Right lobe of liver (tissue), 6 donors: ENCODE measurements around the gene CLDN18. TPM values are rescaled to one million over a fixed set of nuclear protein-coding genes. Genes with fewer than 3 reads are reported as not detected.

Source experiments
- ATAC-seq, 4 donors: fragments of 200-7000 bp; cut with Tn5 transposase; one replicate each; pipeline ENCODE4 v1.9.1; 2020; ENCODE audit warnings: mild to moderate bottlenecking in 4 of 4, moderate library complexity in 4 of 4
- DNase-seq, 3 donors: peaks; one replicate each; pipeline ENCODE4 v3.0.0-alpha.2; 2020
- H3K27ac ChIP-seq, 3 donors: fragments of 200-600 bp; one replicate each; pipeline ENCODE4 v1.8.0; 2022
- H3K27me3 ChIP-seq, 2 donors: fragments of 200-600 bp; one replicate each; pipeline ENCODE4 v1.8.0; 2022
- H3K36me3 ChIP-seq, 4 donors: fragments of 200-600 bp; sonication (generic) in 1 of 4; one replicate each; pipeline versions ENCODE4 v1.5.1 to v1.8.0; 2017 to 2022; ENCODE audit warnings: control low read depth in 1 of 4
- H3K4me1 ChIP-seq, 4 donors: fragments of 200-600 bp; sonication (generic) in 1 of 4; one replicate each; pipeline versions ENCODE4 v1.5.1 to v1.8.0; 2017 to 2022; ENCODE audit warnings: control low read depth in 1 of 4
- H3K4me3 ChIP-seq, 3 donors: fragments of 200-600 bp; one replicate each; pipeline ENCODE4 v1.8.0; 2022
- H3K9me3 ChIP-seq, 4 donors: fragments of 200-600 bp; sonication (generic) in 1 of 4; one replicate each; pipeline versions ENCODE4 v1.5.1 to v1.8.0; 2017 to 2022; ENCODE audit warnings: control low read depth in 1 of 4
- CTCF ChIP-seq, 4 donors: fragments of 200-600 bp in 3 of 4; fragments of 450-650 bp in 1 of 4; IDR thresholded peaks; one replicate each; pipeline versions ENCODE4 v1.5.1 to v1.8.0; 2016 to 2022; ENCODE audit warnings: antibody characterized with exemption in 4 of 4, mild to moderate bottlenecking in 2 of 4
- POLR2A ChIP-seq: fragments of 450-650 bp; IDR thresholded peaks from one replicate; pipeline ENCODE4 v1.6.1; 2017; ENCODE audit warnings: antibody characterized with exemption, mild to moderate bottlenecking
- WGBS: methylation state at CpG from one replicate; pipeline ENCODE4 v1.1.6; 2018; ENCODE audit warnings: low coverage, low lambda C conversion rate; ENCODE audit not compliant: insufficient coverage; ENCODE audit errors: missing lambda C conversion rate; 5-methylcytosine and 5-hydroxymethylcytosine counted together
- intact Hi-C, 2 donors: fragments of 100-400 bp; cut with DNase I; formaldehyde crosslinking; loops; one replicate each; pipeline versions ENCODE4 v1.11.2 to v1.14.1; 2022
- total RNA-seq, 6 experiments: library from RNA; depleted of rRNA in 2 of 6; stranded (reverse); fragments of >200 nt in 2 of 6; fragmentation: NEBNext Ultra II Directional in 3 of 6; extraction: Animal tissue kit (Norgen Biotek cat#: 25700) in 3 of 6; gene quantifications; one replicate each; pipeline versions ENCODE4 v1.1.0 to v1.2.4, GENCODE V29; 2016 to 2023
- donor health status: DM: no; HTN: yes; CAD: no.
- donor health status: DM: no; HTN: no; CAD: no.
- donor health status: DM: no; HTN: no; CAD: no.
- donor health status: DM: no; HTN: yes; CAD: no.
- donor health status: DM: no; HTN: yes; CAD: no.

The CLDN18 gene
- total RNA-seq, 6 experiments from 2014 or later, result not detected

GRCh38 chr3:138016065-138016464, 6.1 kb downstream of the CLDN18 start:
- DNase-seq, result no peak

GRCh38 chr3:138019281-138020069, 9.5 kb downstream of the CLDN18 start:
- H3K27ac ChIP-seq, result no peak overlapping the region
- TF ChIP-seq POLR2A (no peak), CTCF (IDR thresholded peaks at IDR 0.05) (no peak)
- ATAC-seq (no peak), DNase-seq (no peak)
- no peaks in the 10 kb centered on the region for H3K27me3 ChIP-seq
- no peaks in the 10 kb centered on the region for H3K4me1 ChIP-seq
- intact Hi-C loops, result no loop called here
- WGBS, result 82% methylated on average over 3 of the region's 3 CpGs
- no peak overlapping the region for H3K4me3 ChIP-seq
- no peaks in the 10 kb centered on the region for H3K9me3 ChIP-seq
- no peaks in the 10 kb centered on the region for H3K36me3 ChIP-seq

More at GRCh38 chr3:138016065-138016464, 6.1 kb downstream of the CLDN18 start:
- H3K27me3 ChIP-seq, result no peaks in the 10 kb centered on the region
- no peaks in the 10 kb centered on the region for H3K9me3 ChIP-seq
- intact Hi-C loops, result no loop called here
- H3K4me1 ChIP-seq, result no peaks in the 10 kb centered on the region
- H3K4me3 ChIP-seq, result no peak overlapping the region
- no peak for TF ChIP-seq CTCF (IDR thresholded peaks at IDR 0.05)
- TF ChIP-seq POLR2A, result no peak
- H3K27ac ChIP-seq, result no peak overlapping the region
- no peaks in the 10 kb centered on the region for H3K36me3 ChIP-seq
- no peak for ATAC-seq
- 64% methylated on average over 2 of the region's 2 CpGs for WGBS

GRCh38 chr3:138023754-138024153, 13.8 kb downstream of the CLDN18 start:
- 58% methylated on average over 4 of the region's 4 CpGs for WGBS
- no peak for DNase-seq
- no peaks in the 10 kb centered on the region for H3K27me3 ChIP-seq
- no peak overlapping the region for H3K27ac ChIP-seq
- H3K36me3 ChIP-seq, result no peaks in the 10 kb centered on the region
- H3K4me3 ChIP-seq, result no peak overlapping the region
- peak in 1 of 4 donors; percentile 28 for ATAC-seq
- intact Hi-C loops, result no loop called here
- no peak for TF ChIP-seq POLR2A
- TF ChIP-seq CTCF (IDR thresholded peaks at IDR 0.05), result no peak
- no peaks in the 10 kb centered on the region for H3K9me3 ChIP-seq
- H3K4me1 ChIP-seq, result no peaks in the 10 kb centered on the region

GRCh38 chr3:138025553-138025952, 15.6 kb downstream of the CLDN18 start:
- no peaks in the 10 kb centered on the region for H3K36me3 ChIP-seq
- H3K27ac ChIP-seq, result no peak overlapping the region
- DNase-seq (no peak), ATAC-seq (no peak)
- intact Hi-C loops, result no loop called here
- no peaks in the 10 kb centered on the region for H3K27me3 ChIP-seq
- H3K4me1 ChIP-seq, result no peaks in the 10 kb centered on the region
- H3K9me3 ChIP-seq, result no peaks in the 10 kb centered on the region
- no peak overlapping the region for H3K4me3 ChIP-seq
- no peak for TF ChIP-seq CTCF (IDR thresholded peaks at IDR 0.05)
- no peak for TF ChIP-seq POLR2A
